Measurements from ENCODE around the gene F11R. TPM values are rescaled to one million over a fixed set of nuclear protein-coding genes. Genes with fewer than 3 reads are reported as not detected.

Gene F11R
- polyA plus RNA-seq, 4 donors, result 81.3 to 103 (median 95.5) TPM

Other genes starting within 250 kb of the F11R start
- gene LY9, start 225.0 kb downstream of the F11R start, polyA plus RNA-seq (ENCODE audit: insufficient read length in 4 of 4), result under 1 TPM in 3 of 4 donors, not detected in 1; 0.08 to 0.17 (median 0.10) TPM
- under 1 TPM; 0.10 to 0.33 (median 0.21) TPM for gene CD244, start 158.3 kb downstream of the F11R start, polyA plus RNA-seq (ENCODE audit: insufficient read length in 4 of 4)
- 1 to 10 TPM; 1.3 to 3.5 (median 2.1) TPM for gene ITLN1, start 136.0 kb downstream of the F11R start, polyA plus RNA-seq (ENCODE audit: insufficient read length in 4 of 4)
- under 1 TPM in 1 of 4 donors, not detected in 3; 0.06 TPM for gene ITLN2, start 66.3 kb downstream of the F11R start, polyA plus RNA-seq (ENCODE audit: insufficient read length in 4 of 4)
- gene TSTD1, start 17.8 kb upstream of the F11R start, polyA plus RNA-seq (ENCODE audit: insufficient read length in 4 of 4), result 10 to 100 TPM; 44.6 to 80.5 (median 47.9) TPM
- 10 to 100 TPM; 55.0 to 59.3 (median 56.6) TPM for gene USF1, start 24.8 kb upstream of the F11R start, polyA plus RNA-seq (ENCODE audit: insufficient read length in 4 of 4)
- 1 to 10 TPM; 1.8 to 2.3 (median 2.0) TPM for gene ARHGAP30, start 48.7 kb upstream of the F11R start, polyA plus RNA-seq (ENCODE audit: insufficient read length in 4 of 4)
- gene NECTIN4, start 68.4 kb upstream of the F11R start, polyA plus RNA-seq (ENCODE audit: insufficient read length in 4 of 4), result 1 to 10 TPM; 1.9 to 4.9 (median 3.4) TPM
- gene KLHDC9, start 77.2 kb upstream of the F11R start, polyA plus RNA-seq (ENCODE audit: insufficient read length in 4 of 4), result 10 to 100 TPM; 15.9 to 19.9 (median 18.3) TPM
- 10 to 100 TPM; 64.7 to 90.0 (median 71.0) TPM for gene PFDN2, start 96.9 kb upstream of the F11R start, polyA plus RNA-seq (ENCODE audit: insufficient read length in 4 of 4)
- gene NIT1, start 97.0 kb upstream of the F11R start, polyA plus RNA-seq (ENCODE audit: insufficient read length in 4 of 4), result 10 to 100 TPM; 47.8 to 55.3 (median 52.1) TPM
- gene DEDD, start 111.5 kb upstream of the F11R start, polyA plus RNA-seq (ENCODE audit: insufficient read length in 4 of 4), result 10 to 100 TPM; 47.2 to 59.6 (median 50.8) TPM
- gene UFC1, start 132.8 kb upstream of the F11R start, polyA plus RNA-seq (ENCODE audit: insufficient read length in 4 of 4), result 100 to 1,000 TPM; 147 to 165 (median 159) TPM
- 10 to 100 TPM; 45.7 to 51.3 (median 51.0) TPM for gene USP21, start 138.3 kb upstream of the F11R start, polyA plus RNA-seq (ENCODE audit: insufficient read length in 4 of 4)
- 10 to 100 TPM; 36.3 to 44.0 (median 37.4) TPM for gene PPOX, start 145.3 kb upstream of the F11R start, polyA plus RNA-seq (ENCODE audit: insufficient read length in 4 of 4)
- gene B4GALT3, start 156.4 kb upstream of the F11R start, polyA plus RNA-seq (ENCODE audit: insufficient read length in 4 of 4), result 10 to 100 TPM; 43.6 to 46.2 (median 44.9) TPM
- 1 to 10 TPM in 2 of 4 donors, under 1 TPM in 2; 0.66 to 1.4 (median 1.0) TPM for gene ADAMTS4, start 177.9 kb upstream of the F11R start, polyA plus RNA-seq (ENCODE audit: insufficient read length in 4 of 4)
- gene NDUFS2, start 181.2 kb upstream of the F11R start, polyA plus RNA-seq (ENCODE audit: insufficient read length in 4 of 4), result 100 to 1,000 TPM; 174 to 198 (median 193) TPM
- gene FCER1G, start 194.1 kb upstream of the F11R start, polyA plus RNA-seq (ENCODE audit: insufficient read length in 4 of 4), result 10 to 100 TPM; 12.0 to 16.1 (median 15.4) TPM
- gene APOA2, start 202.5 kb upstream of the F11R start, polyA plus RNA-seq (ENCODE audit: insufficient read length in 4 of 4), result 1 to 10 TPM in 1 of 4 donors, under 1 TPM in 2, not detected in 1; 0.13 to 6.0 (median 0.47) TPM
- 10 to 100 TPM; 14.5 to 15.5 (median 14.9) TPM for gene TOMM40L, start 204.9 kb upstream of the F11R start, polyA plus RNA-seq (ENCODE audit: insufficient read length in 4 of 4)
- 1 to 10 TPM; 2.0 to 4.3 (median 3.8) TPM for gene NR1I3, start 217.1 kb upstream of the F11R start, polyA plus RNA-seq (ENCODE audit: insufficient read length in 4 of 4)
- 1 to 10 TPM in 2 of 4 donors, under 1 TPM in 2; 0.91 to 1.6 (median 0.98) TPM for gene PCP4L1, start 237.6 kb upstream of the F11R start, polyA plus RNA-seq (ENCODE audit: insufficient read length in 4 of 4)